K562 (cell line): ENCODE results near the gene RNF175.

Experiments
- ARID3A ChIP-seq: IDR thresholded peaks from 2 replicates; pipeline ENCODE4 v1.6.1; 2012; ENCODE audit warnings: low read depth, low read length, improper control_type of control experiment, borderline replicate concordance
- HDAC3 ChIP-seq: fragments of 450-650 bp; IDR thresholded peaks from 2 replicates; pipeline ENCODE4 v1.6.1; 2018; ENCODE audit warnings: borderline replicate concordance, mild to moderate bottlenecking, moderate library complexity; ENCODE audit not compliant: partially characterized antibody
- MECOM ChIP-seq: fragments of 250-450 bp; sonication (Bioruptor Pico); IDR thresholded peaks from 2 replicates; pipeline ENCODE4 v1.8.0; 2022; ENCODE audit warnings: inconsistent platforms
- NBN ChIP-seq: fragments of 450-650 bp; IDR thresholded peaks from 2 replicates; pipeline ENCODE4 v1.6.1; 2016; ENCODE audit warnings: low read depth, mild to moderate bottlenecking
- POLR2AphosphoS5 ChIP-seq: IDR thresholded peaks from 2 replicates; pipeline ENCODE4 v1.6.1; 2011; ENCODE audit warnings: mild to moderate bottlenecking, low read depth, low read length, moderate library complexity; ENCODE audit not compliant: control insufficient read depth, insufficient read depth
- ZBTB1 ChIP-seq: sonication (generic); formaldehyde crosslinking; IDR thresholded peaks from 2 replicates; pipeline ENCODE4 v1.8.1; 2023; ENCODE audit warnings: missing genetic modification reagents, low read depth, mild to moderate bottlenecking, borderline replicate concordance
- ZNF274 ChIP-seq: IDR thresholded peaks from 2 replicates; pipeline ENCODE4 v1.6.1; 2011; ENCODE audit warnings: low read depth, mild to moderate bottlenecking, low read length, moderate library complexity, borderline replicate concordance
- ZNF766 ChIP-seq: fragments of 200-800 bp; sonication (Bioruptor generic); conservative IDR thresholded peaks from 2 replicates; pipeline ENCODE4 v1.6.1; 2016; ENCODE audit warnings: missing genetic modification characterization, missing compliant biosample characterization
- TF ChIP-seq, protein P1 (sequence below), 3 experiments: IDR thresholded peaks in 2 of 3; conservative IDR thresholded peaks in 1 of 3; 2 replicates each; pipeline ENCODE4 v1.5.1; 2011 to 2012; ENCODE audit warnings: low read length in 3 of 3, mild to moderate bottlenecking in 3 of 3, control low read depth in 2 of 3, improper control_type of control experiment in 1 of 3, inconsistent platforms in 1 of 3, low read depth in 1 of 3, mixed read lengths in 1 of 3, moderate library complexity in 1 of 3; ENCODE audit not compliant: insufficient read depth in 2 of 3

GRCh38 chr4:153780221-153780620, 20.4 kb upstream of the RNF175 start:
- TF ChIP-seq MECOM (CRISPR knock-in tag), result no peak
- no peak for TF ChIP-seq ARID3A
- TF ChIP-seq, protein P1, sequence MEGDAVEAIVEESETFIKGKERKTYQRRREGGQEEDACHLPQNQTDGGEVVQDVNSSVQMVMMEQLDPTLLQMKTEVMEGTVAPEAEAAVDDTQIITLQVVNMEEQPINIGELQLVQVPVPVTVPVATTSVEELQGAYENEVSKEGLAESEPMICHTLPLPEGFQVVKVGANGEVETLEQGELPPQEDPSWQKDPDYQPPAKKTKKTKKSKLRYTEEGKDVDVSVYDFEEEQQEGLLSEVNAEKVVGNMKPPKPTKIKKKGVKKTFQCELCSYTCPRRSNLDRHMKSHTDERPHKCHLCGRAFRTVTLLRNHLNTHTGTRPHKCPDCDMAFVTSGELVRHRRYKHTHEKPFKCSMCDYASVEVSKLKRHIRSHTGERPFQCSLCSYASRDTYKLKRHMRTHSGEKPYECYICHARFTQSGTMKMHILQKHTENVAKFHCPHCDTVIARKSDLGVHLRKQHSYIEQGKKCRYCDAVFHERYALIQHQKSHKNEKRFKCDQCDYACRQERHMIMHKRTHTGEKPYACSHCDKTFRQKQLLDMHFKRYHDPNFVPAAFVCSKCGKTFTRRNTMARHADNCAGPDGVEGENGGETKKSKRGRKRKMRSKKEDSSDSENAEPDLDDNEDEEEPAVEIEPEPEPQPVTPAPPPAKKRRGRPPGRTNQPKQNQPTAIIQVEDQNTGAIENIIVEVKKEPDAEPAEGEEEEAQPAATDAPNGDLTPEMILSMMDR (IDR thresholded peaks at IDR 0.05 in 2 of 3, conservative IDR thresholded peaks at IDR 0.05 in 1 of 3; ENCODE audit: insufficient read depth in 2 of 3, low read depth in 1 of 3, low read length in 3 of 3), result no peak
- no peak for TF ChIP-seq POLR2AphosphoS5
- no peak for TF ChIP-seq ZBTB1 (CRISPR knock-in tag)
- no peak for TF ChIP-seq ZNF274
- no peak for TF ChIP-seq NBN
- no peak for TF ChIP-seq ZNF766 (CRISPR knock-in tag)
- TF ChIP-seq HDAC3, result no peak
